Kidney (tissue), 14 donors: ENCODE results near the gene DNM3. TPM values are rescaled to one million over a fixed set of nuclear protein-coding genes. Genes with fewer than 3 reads are reported as not detected.

Source experiments
- DNase-seq, 5 donors: peaks; one replicate each; pipeline ENCODE4 v3.0.0-alpha.2; 2013 to 2020
- FAIRE-seq: peaks from 2 replicates; lab custom pipeline; 2012; peaks lifted over from hg19 to GRCh38; lab: Jason Lieb, UNC
- H3K27ac ChIP-seq, 2 donors: one replicate each; pipeline ENCODE4 v1.7.0; 2013; ENCODE audit warnings: low read depth in 2 of 2, low read length in 2 of 2, inconsistent platforms in 1 of 2
- H3K27me3 ChIP-seq: one replicate; pipeline ENCODE4 v1.7.1; 2013; ENCODE audit warnings: low read length, inconsistent platforms; ENCODE audit not compliant: control insufficient read depth, insufficient read depth
- H3K36me3 ChIP-seq, 3 donors: one replicate each; pipeline versions ENCODE4 v1.7.0 to v1.7.1; 2013; ENCODE audit warnings: low read length in 3 of 3, control low read depth in 1 of 3, inconsistent platforms in 1 of 3; ENCODE audit not compliant: insufficient read depth in 3 of 3, control insufficient read depth in 2 of 3
- H3K4me1 ChIP-seq, 3 donors: one replicate each; pipeline versions ENCODE4 v1.7.0 to v1.7.1; 2013; ENCODE audit warnings: low read length in 3 of 3, inconsistent platforms in 1 of 3, low read depth in 1 of 3; ENCODE audit not compliant: control insufficient read depth in 2 of 3, insufficient read depth in 2 of 3
- H3K4me3 ChIP-seq, 3 donors: one replicate each; pipeline versions ENCODE4 v1.7.0 to v1.8.1; 2013; ENCODE audit warnings: low read length in 3 of 3, control low read depth in 1 of 3, inconsistent platforms in 1 of 3
- H3K9ac ChIP-seq, 3 donors: one replicate each; pipeline versions ENCODE4 v1.7.0 to v1.7.1; 2013; ENCODE audit warnings: low read length in 3 of 3, control low read depth in 1 of 3, inconsistent platforms in 1 of 3
- H3K9me3 ChIP-seq, 3 donors: one replicate each; pipeline versions ENCODE4 v1.7.0 to v1.7.1; 2013; ENCODE audit warnings: low read length in 3 of 3, control low read depth in 1 of 3, inconsistent platforms in 1 of 3; ENCODE audit not compliant: control insufficient read depth in 2 of 3, insufficient read depth in 1 of 3
- intact Hi-C: fragments of 100-400 bp; cut with DNase I; formaldehyde crosslinking; loops from one replicate; pipeline ENCODE4 v1.11.1; 2022
- polyA plus RNA-seq: library from polyadenylated mRNA; stranded (reverse); fragments of 350-450 nt; fragmentation: Illumina TruSeq; extraction: RNeasy Lipid Tissue Mini Kit (QIAGEN cat#74804); gene quantifications from one replicate; pipeline ENCODE4 v1.2.3, GENCODE V29; 2014; ENCODE audit warnings: low read depth, low replicate concordance; ENCODE audit not compliant: insufficient read depth
- total RNA-seq: library from RNA; stranded (reverse); fragmentation: NEBNext Ultra II Directional; extraction: Animal tissue kit (Norgen Biotek cat#: 25700); gene quantifications from one replicate; pipeline ENCODE4 v1.2.1, GENCODE V29; 2021
- TF ChIP-seq, protein P1 (sequence below): IDR thresholded peaks from 3 replicates; pipeline ENCODE4 v1.5.1; 2012; ENCODE audit warnings: mild to moderate bottlenecking, moderate library complexity, borderline replicate concordance; ENCODE audit not compliant: insufficient read depth; ENCODE audit errors: extremely low read depth
- donor health status: control.
- donor health status: control.
- donor health status: control.
- donor health status: control.
- donor health status: control.
- donor health status: DM: yes; HTN: yes; CAD: no.
- donor health status: Normal renal cell carcinoma (clear cell type).

DNM3 gene
- total and polyA plus RNA-seq, 2 donors from 2014 or later: 5.9 to 19.1 TPM

DNA sequence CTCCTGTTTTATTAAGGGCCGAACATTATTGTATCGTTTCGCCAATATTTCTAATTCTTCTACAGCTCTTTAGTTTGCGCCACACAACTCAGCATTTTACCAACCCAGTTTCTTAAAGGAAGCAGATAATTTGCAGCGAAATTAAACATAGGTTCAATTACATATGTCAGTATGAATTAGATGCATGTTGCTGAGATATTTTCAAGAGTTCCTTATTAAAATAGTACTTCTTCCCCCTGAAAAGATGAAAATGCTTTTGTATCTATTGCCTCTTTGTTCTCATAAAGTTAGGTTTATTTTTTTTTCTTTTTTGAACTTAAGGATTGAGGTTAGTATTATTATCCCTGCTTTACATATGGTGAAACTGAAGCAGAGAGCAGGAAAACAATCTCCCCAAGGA is 395.7 kb downstream of the DNM3 start:
- Histone ChIP-seq H3K36me3 (no peaks in the 10 kb centered on the region), H3K27ac (no peak overlapping the region), H3K9ac (no peak overlapping the region), H3K4me1 (peaks cover 0 to 3% (median 0%) of the 10 kb centered on the region in 3 donors), H3K9me3 (no peaks in the 10 kb centered on the region), H3K27me3 (no peaks in the 10 kb centered on the region), H3K4me3 (no peak overlapping the region)
- intact Hi-C loops: no loop called here
- FAIRE-seq (no peak), DNase-seq (no peak)
- TF ChIP-seq, protein P1, sequence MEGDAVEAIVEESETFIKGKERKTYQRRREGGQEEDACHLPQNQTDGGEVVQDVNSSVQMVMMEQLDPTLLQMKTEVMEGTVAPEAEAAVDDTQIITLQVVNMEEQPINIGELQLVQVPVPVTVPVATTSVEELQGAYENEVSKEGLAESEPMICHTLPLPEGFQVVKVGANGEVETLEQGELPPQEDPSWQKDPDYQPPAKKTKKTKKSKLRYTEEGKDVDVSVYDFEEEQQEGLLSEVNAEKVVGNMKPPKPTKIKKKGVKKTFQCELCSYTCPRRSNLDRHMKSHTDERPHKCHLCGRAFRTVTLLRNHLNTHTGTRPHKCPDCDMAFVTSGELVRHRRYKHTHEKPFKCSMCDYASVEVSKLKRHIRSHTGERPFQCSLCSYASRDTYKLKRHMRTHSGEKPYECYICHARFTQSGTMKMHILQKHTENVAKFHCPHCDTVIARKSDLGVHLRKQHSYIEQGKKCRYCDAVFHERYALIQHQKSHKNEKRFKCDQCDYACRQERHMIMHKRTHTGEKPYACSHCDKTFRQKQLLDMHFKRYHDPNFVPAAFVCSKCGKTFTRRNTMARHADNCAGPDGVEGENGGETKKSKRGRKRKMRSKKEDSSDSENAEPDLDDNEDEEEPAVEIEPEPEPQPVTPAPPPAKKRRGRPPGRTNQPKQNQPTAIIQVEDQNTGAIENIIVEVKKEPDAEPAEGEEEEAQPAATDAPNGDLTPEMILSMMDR: no peak

DNA sequence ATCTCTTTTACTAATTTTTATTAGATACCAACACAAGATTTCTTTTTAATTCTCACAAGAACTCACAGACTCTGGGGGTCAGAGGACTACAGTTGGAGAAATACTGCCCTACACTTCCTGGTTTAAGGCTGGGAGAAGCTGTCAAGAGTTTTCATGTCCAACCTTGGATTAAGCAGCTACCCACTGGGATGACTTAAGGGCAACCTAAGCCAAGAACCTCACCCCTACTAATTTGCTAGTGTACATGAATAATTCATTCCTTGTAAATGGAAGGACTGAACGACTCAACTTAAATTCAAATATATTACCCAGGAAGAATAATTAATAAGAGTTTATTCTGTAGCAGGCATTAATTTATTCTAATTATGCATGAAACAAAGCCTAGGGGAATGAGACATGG is 396.9 kb downstream of the DNM3 start:
- Histone ChIP-seq H3K36me3 (no peaks in the 10 kb centered on the region), H3K9ac (no peak overlapping the region), H3K4me1 (peaks cover 0 to 3% (median 0%) of the 10 kb centered on the region in 3 donors), H3K27ac (no peak overlapping the region), H3K9me3 (no peaks in the 10 kb centered on the region), H3K4me3 (no peak overlapping the region), H3K27me3 (no peaks in the 10 kb centered on the region)
- no peak for FAIRE-seq
- no peak for DNase-seq
- TF ChIP-seq, protein P1: no peak
- intact Hi-C loops: no loop called here

DNA sequence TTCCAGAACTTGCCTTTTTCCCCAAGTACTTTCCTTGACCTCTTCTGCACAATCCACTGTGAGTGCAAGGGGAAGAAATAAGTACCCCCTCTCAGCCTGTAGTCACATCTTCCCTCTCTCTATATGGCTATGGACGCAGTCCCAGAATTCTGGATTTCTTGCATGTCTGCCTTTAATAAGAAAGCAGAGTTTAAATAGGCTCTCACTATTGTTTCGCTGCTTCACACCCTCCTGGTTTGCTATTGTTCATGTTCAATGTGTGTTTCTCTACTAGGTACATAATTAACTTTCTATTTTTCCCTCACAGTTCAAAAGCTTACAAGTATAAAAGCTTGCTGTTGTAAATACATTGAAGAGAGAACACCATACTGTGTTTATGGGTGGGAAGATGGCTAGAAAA is 397.7 kb downstream of the DNM3 start:
- Histone ChIP-seq H3K9me3 (no peaks in the 10 kb centered on the region), H3K4me1 (peaks cover 0 to 3% (median 0%) of the 10 kb centered on the region in 3 donors), H3K4me3 (no peak overlapping the region), H3K27me3 (no peaks in the 10 kb centered on the region), H3K9ac (no peak overlapping the region), H3K27ac (no peak overlapping the region), H3K36me3 (no peaks in the 10 kb centered on the region)
- no peak for DNase-seq
- intact Hi-C loops: no loop called here
- TF ChIP-seq, protein P1: no peak
- no peak for FAIRE-seq

DNA sequence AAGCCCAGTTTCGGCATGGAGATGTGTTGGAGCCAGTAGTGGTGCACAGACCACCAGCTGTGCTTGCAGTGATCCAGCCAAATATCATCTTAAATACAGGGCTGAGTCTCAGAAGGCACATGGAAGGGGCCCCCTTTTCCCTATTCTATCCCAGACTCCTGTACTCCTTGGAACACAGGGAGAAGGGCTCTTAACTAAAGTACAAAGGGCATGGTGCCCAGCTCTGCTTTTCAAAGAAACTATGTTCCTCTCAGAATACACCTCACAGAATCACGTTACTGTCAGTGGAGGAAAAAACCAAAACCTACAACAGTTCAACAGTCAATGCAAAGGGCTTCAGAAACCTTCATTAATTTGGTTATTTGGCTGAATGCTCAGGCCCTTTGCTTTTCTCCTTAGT is 398.6 kb downstream of the DNM3 start:
- H3K36me3 ChIP-seq: no peaks in the 10 kb centered on the region
- H3K4me1 ChIP-seq: peaks cover 0 to 3% (median 0%) of the 10 kb centered on the region in 3 donors
- H3K9me3 ChIP-seq: no peaks in the 10 kb centered on the region
- intact Hi-C loops: no loop called here
- no peaks in the 10 kb centered on the region for H3K27me3 ChIP-seq
- no peak overlapping the region for H3K27ac ChIP-seq
- H3K9ac ChIP-seq: no peak overlapping the region
- peak in 2 of 5 donors; percentile 21 to 37 for DNase-seq
- TF ChIP-seq, protein P1: no peak
- no peak for FAIRE-seq
- H3K4me3 ChIP-seq: no peak overlapping the region
